K562 treated with DMSO at 1 percent for 12 hours (cell line): Measurements from ENCODE around the gene F10. TPM values are rescaled to one million over a fixed set of nuclear protein-coding genes. Genes with fewer than 3 reads are reported as not detected.

Source experiments
- total RNA-seq: library from RNA; unstranded; fragments of 300-600 nt; gene quantifications from 2 replicates; pipeline ENCODE4 v1.2.3, GENCODE V29; 2022; ENCODE audit not compliant: insufficient read depth

The F10 gene
- not detected in 2 replicates for total RNA-seq

DNA sequence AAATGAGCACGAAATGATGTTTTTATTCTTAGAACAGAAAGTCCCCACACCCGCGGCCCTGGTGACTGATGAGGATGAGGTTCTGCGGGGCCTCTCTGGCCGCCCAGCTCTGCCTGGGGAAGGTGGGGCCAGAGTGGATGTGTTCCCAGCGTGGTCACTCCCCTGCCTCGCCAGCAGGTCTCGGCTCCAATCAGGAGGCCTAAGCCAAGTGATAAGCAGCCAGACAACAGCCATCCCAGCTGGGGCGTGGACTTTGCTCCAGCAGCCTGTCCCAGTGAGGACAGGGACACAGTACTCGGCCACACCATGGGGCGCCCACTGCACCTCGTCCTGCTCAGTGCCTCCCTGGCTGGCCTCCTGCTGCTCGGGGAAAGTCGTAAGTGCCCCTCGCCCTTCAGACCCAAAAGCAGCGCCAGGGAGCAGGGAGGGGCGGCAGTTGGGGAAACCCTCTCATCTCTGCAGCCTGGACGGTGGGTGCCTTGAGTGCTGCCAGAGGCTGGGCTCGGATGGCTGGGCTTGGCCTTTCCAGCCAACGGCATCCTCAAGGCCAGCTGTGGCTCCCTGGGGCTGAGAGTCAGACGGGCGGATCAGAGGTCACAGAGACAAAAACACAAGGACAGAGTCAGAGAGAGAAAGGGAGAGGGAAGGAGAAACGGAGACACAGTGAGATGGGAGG, at the start of gene F10:
Gene F10, plus strand, starts transcription at position 250 of the 676 bp plus-strand sequence. Its CDS starts 57 bp downstream, at position 307.

DNA sequence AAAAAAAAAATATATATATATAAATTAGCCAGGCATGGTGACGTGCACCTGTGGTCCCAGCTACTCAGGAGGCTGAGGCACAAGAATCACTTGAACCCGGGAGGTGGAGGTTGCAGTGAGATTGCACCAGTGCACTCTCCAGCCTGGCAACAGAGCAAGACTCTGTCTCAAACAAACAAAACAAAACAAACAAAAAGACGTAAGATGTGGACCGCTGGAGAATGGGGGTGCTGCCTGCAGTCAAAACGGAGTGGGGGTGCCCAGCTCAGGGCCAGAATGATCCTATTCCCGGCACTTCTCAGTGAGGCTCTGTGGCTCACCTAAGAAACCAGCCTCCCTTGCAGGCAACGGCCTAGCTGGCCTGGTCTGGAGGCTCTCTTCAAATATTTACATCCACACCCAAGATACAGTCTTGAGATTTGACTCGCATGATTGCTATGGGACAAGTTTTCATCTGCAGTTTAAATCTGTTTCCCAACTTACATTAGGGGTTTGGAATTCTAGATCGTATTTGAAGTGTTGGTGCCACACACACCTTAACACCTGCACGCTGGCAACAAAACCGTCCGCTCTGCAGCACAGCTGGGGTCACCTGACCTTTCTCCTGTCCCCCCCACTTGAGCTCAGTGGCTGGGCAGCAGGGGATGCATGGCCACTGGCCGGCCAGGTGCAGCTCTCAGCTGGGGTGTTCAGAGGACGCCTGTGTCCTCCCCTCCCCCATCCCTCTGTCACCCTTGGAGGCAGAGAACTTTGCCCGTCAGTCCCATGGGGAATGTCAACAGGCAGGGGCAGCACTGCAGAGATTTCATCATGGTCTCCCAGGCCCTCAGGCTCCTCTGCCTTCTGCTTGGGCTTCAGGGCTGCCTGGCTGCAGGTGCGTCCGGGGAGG, 17.3 kb upstream of the F10 start, which contains the start of gene F7:
Gene F7, plus strand, starts transcription at position 760 of the 889 bp plus-strand sequence. Its CDS starts 51 bp downstream, at position 811.

DNA sequence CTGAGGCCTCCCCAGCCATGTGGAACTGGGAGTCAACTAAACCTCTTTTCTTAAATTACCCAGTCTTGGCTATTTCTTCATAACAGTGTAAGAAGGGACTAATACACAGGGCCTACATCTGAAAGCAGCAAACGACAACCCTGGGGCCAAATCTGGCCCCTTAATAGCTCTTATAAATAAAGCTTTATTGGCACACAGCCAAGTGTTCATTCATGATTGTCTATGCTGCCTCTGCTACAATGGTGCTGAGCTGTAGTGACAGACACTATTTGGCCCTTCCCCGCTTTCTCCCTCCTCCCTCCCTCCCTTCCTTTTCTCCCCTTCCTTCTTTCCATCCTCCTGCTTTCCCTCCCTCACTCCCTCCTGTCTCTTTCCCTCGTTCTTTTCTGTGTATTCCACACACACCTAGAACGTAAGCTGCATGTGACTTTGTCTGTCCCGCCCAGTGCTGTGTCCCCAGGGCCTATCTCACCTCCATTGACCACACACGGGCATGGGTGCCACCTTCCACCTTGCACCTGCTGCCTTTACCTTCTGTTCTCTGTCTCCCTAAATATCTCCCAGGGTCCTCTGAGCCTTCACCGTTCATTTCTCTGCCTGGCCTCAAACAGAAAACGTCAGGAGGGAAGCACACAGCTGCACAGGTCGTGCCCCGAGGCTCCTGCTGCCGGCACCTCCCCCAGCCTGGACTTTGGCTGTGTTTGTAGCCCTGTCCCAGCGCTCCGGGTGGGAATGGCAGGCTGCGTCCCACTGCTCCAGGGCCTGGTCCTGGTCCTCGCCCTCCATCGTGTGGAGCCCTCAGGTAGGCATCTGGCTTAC, 35.5 kb downstream of the F10 start, which contains the start of gene PROZ:
Gene PROZ, plus strand, starts transcription at position 720 of the 819 bp plus-strand sequence. Its CDS starts 13 bp downstream, at position 733.

Other genes with a start within 250 kb of the F10 start
- gene MCF2L, start 153.6 kb upstream of the F10 start, total RNA-seq: not detected in 2 replicates
- gene F7, start 17.0 kb upstream of the F10 start, total RNA-seq: not detected in 2 replicates
- 0.79 TPM in 1 of 2 replicates, not detected in the other for gene PROZ, start 35.8 kb downstream of the F10 start, total RNA-seq
- 23.9 and 32.6 TPM in 2 replicates for gene PCID2, start 85.9 kb downstream of the F10 start, total RNA-seq
- gene CUL4A, start 86.8 kb downstream of the F10 start, total RNA-seq: 17.1 and 46.8 TPM in 2 replicates
- gene LAMP1, start 174.4 kb downstream of the F10 start, total RNA-seq: 39.9 and 74.5 TPM in 2 replicates
- 13.9 and 16.4 TPM in 2 replicates for gene GRTP1, start 241.3 kb downstream of the F10 start, total RNA-seq